Left hindlimb (tissue), 1 donor: ENCODE results near the gene TEC.
"Not testable (repeated sequence)": the region's sequence is repeated elsewhere in the genome, so short reads cannot be mapped to it uniquely, and the experiment has no call there.

Experiments
- DNase-seq: peaks from one replicate; pipeline ENCODE4 v3.0.0-alpha.2; 2018

TEC gene

GRCh38 chr4:48193921-48194468 lies 75.6 kb downstream of the TEC start:
- no peak for DNase-seq

- no peak for DNase-seq
Observed at GRCh38 chr4:48193096-48193836, 76.4 kb downstream of the TEC start.

DNA sequence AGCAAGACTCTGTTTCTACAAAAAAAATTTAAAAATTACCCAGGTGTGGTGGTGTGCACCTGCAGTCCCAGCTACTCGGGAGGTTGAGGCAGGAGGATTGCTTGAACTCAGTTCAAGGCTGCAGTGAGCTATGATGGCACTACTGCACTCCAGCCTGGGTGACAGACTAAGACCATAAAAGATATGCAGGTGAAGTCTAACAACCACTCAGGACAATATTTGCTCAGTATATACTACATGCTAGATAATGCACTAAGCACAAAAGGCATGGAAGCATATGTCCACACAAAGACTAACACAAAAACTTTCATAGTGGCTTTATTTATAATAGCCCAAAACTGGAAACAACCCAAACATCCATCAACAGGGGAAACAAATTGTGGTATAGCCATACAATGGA lies 77.9 kb downstream of the TEC start:
- DNase-seq = no peak

DNA sequence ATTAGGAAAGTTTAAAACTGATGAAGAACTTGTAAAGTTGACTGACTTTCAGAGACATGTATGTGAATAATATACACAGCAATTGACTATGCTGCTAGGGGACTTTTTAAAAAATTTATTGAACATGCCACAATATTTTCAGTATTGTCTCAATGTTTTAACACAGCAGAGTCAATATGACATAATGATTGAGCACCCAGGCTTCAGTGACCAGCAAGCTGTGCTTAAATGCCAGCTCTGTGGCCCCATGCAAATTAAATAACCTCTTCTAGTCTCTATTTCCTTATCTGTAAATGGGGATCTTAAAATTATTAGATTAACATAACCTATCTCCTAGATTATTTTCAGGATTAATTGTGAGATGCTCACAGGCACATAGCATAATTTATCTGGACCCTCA lies 78.8 kb downstream of the TEC start:
- no peak for DNase-seq

GRCh38 chr4:48189731-48190130 lies 79.9 kb downstream of the TEC start:
- no peak for DNase-seq

DNA sequence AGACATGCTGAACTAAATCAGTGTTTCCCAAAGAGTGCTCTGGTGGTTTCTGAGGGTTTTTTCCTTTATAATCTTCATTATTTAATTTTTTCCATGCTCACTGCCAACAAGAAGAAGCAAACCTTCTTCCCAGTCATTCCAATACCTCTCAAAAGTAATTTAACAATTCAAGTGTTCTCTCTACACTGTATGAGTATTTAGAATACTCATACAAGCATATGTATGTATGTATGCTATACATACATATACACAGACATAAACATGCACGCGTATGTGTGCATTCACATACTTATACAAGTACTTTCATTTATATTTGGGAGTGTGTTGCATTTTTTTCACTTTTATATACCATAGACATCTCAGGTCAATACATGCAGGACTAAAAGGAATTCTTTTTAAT lies 81.2 kb downstream of the TEC start:
- DNase-seq = no peak

- no peak for DNase-seq
Observed at GRCh38 chr4:48187813-48188212, 81.8 kb downstream of the TEC start.

GRCh38 chr4:48187066-48187465 lies 82.6 kb downstream of the TEC start:
- DNase-seq = not testable (repeated sequence)

DNA sequence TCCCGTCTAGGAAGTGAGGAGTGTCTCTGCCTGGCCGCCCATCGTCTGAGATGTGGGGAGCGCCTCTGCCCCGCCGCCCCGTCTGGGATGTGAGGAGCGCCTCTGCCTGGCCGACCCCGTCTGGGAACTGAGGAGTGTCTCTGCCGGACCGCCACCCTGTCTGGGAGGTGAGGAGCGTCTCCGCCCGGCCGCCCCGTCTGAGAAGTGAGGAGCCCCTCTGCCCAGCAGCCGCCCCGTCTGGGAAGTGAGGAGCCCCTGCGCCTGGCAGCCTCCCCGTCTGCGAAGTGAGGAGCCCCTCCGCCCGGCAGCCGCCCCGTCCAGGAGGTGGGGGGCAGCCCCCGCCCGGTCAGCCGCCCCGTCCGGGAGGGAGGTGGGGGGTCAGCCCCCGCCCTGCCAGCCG lies 83.2 kb downstream of the TEC start:
- DNase-seq = not testable (repeated sequence)

DNA sequence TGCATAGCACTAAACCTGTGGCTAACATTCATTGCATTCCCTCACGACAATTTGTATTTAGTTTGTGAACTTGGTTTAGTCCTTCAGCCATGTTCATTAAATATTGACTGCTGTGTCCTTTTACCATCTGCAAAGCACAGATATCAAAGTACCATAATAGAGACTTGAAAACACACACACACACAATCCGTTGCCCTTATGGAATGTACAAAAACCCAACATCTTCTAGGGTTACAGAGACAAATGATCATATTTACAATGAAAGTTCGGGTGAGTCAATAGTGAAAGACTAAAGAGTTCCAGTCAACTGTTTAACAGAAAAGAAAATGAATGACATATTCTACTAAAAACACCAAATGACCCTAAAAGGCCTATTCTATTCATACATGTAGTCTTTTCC lies 84.8 kb downstream of the TEC start:
- DNase-seq = no peak

DNA sequence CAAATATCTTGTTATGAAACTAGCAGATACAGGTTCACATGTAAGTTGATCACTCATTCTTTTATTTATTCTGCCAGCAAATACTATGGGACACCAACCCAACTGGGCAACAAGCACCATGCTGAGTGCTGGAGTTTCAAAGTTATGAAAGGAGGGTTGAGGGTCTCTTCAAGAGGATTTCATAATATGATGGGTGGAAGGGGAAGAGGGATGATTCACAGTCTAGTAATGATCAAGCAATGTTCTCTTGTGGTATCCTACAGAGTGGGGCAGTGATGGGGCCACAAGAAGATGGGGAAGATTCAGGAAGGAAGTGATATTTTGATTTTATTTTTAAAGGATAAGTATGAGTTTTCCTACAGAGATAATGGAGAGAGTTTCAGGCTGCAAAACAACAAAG lies 89.4 kb downstream of the TEC start:
- no peak for DNase-seq

DNA sequence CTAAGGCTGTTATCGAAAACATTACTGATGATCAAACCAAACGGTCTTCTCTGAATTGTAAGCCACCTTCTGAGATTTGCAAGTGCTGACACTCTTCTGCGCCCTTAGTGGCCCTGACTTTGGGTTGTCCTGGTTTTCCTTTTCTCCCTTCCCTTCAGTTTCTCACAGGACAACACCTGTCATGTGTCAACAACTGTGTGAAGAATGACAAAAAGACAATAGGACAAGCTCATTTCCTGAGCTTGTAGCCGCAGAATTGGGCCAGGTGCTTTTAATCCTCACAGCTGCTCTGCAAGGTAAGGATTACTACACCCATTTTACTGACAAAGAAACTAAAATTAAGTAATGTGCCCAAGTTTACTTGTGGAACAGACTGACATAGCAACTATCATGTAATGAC lies 90.7 kb downstream of the TEC start:
- no peak for DNase-seq

DNA sequence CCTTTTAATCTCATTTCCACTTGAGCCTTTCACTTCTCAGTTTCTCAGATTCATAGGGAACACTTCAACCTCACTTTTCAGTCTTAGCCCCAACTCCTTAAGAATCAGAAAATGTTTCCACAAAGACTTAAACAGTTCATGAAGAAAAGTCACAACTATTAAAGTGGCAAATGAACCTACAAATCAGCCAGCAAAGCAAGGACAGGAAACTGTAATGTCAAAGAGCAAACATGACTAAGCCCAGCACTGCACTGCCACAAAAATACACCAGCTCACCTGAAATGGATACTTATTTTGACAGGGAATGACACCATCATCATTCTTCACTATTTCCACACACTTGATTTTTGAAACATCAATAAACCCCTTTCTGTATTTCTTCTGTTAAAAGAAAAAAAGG lies 93.8 kb downstream of the TEC start:
- DNase-seq = no peak

GRCh38 chr4:48175328-48175727 lies 94.3 kb downstream of the TEC start:
- no peak for DNase-seq

DNA sequence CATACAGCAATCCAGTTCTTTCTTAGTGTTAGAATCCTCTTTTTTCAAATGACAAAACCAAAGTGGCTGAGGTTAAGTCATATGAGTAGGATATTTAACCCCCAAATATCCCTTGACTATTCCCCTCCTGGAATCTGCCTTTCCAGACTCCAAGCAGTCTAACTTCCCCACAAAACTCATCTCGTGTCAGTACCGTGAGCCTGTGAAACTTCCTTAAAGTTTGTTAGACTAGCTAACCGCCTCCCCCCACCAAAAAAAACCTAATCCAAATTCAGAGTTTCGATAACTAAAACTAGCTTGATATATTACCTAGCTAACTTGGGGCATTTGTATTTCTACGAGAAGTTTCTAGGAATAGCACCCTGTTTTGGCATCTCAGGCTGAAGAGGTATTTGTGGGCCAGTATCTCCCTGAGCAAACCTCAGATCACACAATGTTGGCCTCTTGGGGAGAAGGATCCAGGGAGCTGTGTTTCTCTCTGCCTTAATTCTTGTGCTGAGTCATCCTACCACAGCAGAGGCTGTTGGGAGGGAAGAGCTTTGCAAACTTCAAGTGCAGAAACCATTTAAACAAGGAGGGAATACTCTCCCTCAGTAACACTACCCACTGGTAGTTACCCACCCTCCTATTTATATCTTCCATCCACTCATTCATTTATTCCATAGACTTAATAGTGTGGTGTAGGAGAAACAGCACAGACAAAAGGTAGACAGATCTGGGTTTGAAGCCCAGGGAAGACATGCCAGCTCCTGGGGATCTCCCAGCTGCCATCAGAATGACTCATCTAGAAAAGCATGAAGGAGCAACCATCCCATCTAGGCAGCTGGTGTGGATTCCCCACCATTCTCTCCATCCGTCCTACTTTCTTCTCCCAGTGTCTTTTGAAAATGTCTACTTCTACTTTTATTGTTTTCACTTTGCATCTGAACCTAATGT lies 96.3 kb downstream of the TEC start:
- DNase-seq = no peak

DNA sequence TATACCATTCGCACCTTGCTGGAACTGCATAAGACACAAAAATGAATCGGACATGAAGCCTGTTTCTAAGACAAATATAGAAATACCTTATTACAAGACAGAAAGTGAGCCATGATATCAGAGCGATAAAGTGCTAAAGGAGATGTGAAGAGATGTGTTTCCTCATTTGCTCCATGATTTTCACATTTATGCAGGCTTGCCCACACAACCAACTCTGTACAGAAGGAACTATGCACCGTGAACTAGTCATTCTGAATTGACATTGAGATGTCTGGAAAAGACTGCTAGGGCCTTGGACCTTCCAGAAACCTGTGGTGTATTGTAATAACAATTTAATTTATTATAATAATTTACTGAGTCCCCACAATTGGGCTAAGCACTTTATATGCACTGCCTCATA lies 97.0 kb downstream of the TEC start:
- DNase-seq = no peak

DNA sequence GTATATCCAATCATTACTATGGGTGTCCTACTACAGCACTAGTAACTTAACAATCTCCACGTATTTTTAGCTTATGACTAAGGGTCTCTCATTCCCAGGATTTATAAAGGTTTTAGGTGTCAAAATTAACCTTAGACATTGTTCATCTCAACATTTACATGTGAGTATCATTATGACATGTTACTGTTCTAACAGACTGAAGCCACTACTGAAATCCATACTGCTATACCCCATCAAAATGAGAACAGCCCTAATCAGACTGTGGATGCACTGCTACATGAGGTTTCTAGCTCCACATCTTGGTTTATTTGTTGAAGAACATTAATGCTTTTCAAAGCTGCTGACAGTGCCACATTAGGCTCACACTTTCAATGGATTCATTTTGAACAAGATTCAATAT lies 100.0 kb downstream of the TEC start:
- DNase-seq = no peak

DNA sequence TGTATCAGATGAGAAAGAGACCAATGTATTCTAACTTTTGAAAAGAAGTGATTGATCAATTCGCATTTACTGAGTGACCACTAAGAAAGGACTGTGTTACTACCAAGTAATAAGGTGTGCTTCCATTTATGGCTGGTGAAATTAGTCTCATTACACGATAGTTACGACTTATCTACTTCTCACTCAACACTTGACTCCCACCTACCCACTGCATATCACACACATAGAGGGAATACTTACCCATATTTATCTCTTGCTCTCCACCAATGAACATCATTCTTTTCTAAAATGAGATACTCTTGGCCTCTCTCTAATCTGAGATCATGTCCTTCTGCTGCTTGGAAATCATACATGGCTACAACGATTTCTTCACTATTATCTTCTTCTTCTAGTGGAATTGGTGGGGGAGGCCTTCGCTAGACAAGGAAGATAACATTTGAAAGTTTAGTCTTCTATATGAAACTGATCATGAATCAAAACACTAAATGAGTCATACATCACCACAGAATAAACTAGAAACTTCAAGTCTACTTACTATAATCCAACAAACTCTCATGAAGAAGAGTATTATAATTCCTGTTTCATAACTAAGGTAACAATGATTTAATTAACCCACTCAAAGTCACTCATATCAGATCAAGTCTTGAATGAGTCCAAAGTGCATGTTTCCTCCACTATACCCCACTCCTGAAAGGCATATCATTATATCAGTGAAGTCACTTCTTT lies 101.9 kb downstream of the TEC start:
- no peak for DNase-seq

DNA sequence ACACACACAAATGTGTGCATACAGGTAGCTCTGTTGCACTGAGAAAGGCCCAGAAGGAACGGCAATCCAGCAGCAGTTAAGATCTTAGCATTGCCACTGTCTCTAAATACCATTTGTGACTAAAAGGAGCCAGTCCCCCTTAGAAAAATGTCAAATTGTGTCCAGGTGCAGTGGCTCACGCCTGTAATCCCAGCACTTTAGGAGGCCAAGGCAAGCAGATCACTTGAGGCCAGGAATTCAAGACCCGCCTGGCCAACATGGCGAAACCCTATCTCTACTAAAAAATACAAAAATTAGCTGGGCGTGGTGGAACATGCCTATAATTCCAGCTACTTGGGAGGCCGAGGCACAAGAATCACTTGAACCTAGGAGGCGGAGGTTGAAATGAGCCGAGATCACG lies 105.1 kb downstream of the TEC start:
- not testable (repeated sequence) for DNase-seq

DNA sequence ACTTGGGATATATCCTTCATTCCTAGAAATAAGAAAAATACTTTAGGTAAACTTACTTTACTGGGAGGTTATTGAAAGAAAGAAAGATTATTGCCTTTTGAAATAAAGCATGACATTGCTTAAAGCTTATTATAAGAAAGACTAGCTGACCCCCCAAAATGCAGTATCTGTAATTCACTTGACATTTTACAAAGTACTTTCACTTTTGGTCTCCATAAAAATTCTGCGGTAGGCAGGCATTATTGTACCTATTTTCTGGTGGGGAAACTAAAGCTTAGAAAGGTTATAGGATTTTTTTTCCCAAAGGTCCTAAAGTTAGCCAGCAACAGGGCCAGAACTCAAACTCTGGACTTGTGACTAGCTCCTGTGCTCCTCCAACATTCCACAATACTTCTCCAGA lies 105.9 kb downstream of the TEC start:
- DNase-seq = no peak

GRCh38 chr4:48162162-48162561 lies 107.5 kb downstream of the TEC start:
- DNase-seq = no peak

GRCh38 chr4:48157271-48157670 lies 112.4 kb downstream of the TEC start:
- no peak for DNase-seq

- no peak for DNase-seq
Observed at GRCh38 chr4:48156423-48156822, 113.2 kb downstream of the TEC start.
